Endometrium (tissue), 2 donors: ENCODE results near the gene KLHL40.

ENCODE experiments used
- FAIRE-seq: peaks from 2 replicates; lab custom pipeline; 2012; peaks lifted over from hg19 to GRCh38; lab: Jason Lieb, UNC
- donor health status: control.
- donor health status: control.

KLHL40 gene

GRCh38 chr3:42685363-42685881, at the start of gene KLHL40:
TSS of gene KLHL40 (plus strand) at chr3:42685537. CDS start at chr3:42685619, 82 bp downstream.
- FAIRE-seq = no peak

- FAIRE-seq = no peak
Observed at GRCh38 chr3:42637001-42637400, 48.3 kb upstream of the KLHL40 start.

GRCh38 chr3:42638339-42638842, 46.9 kb upstream of the KLHL40 start:
- FAIRE-seq = no peak

GRCh38 chr3:42639192-42639591, 46.1 kb upstream of the KLHL40 start:
- no peak for FAIRE-seq

- no peak for FAIRE-seq
Observed at GRCh38 chr3:42640129-42640528, 45.2 kb upstream of the KLHL40 start.

GRCh38 chr3:42640771-42641370, 44.5 kb upstream of the KLHL40 start:
- no peak for FAIRE-seq

- FAIRE-seq = no peak
Observed at GRCh38 chr3:42647821-42648459, 37.4 kb upstream of the KLHL40 start.

GRCh38 chr3:42649006-42649405, 36.3 kb upstream of the KLHL40 start:
- FAIRE-seq = no peak

- no peak for FAIRE-seq
Observed at GRCh38 chr3:42649783-42650182, 35.6 kb upstream of the KLHL40 start.

GRCh38 chr3:42651248-42652091, 33.9 kb upstream of the KLHL40 start:
- no peak for FAIRE-seq

GRCh38 chr3:42652251-42652610, 33.1 kb upstream of the KLHL40 start:
- FAIRE-seq = no peak

GRCh38 chr3:42652611-42653302, 32.6 kb upstream of the KLHL40 start:
- no peak for FAIRE-seq

- FAIRE-seq = no peak
Observed at GRCh38 chr3:42653303-42653559, 32.1 kb upstream of the KLHL40 start.

GRCh38 chr3:42653560-42654330, 31.6 kb upstream of the KLHL40 start, which contains the start of gene ZBTB47:
TSS of gene ZBTB47 (plus strand) at chr3:42653697. CDS start at chr3:42658356, 4,659 bp downstream.
- FAIRE-seq = no peak

- no peak for FAIRE-seq
Observed at GRCh38 chr3:42654331-42655201, 30.8 kb upstream of the KLHL40 start.

GRCh38 chr3:42655331-42655888, 29.9 kb upstream of the KLHL40 start:
- no peak for FAIRE-seq

GRCh38 chr3:42655980-42656679, 29.2 kb upstream of the KLHL40 start:
- FAIRE-seq = no peak

- FAIRE-seq = no peak
Observed at GRCh38 chr3:42656680-42657610, 28.4 kb upstream of the KLHL40 start.
